ENCODE measurements around the gene ADAMTS2. TPM values are rescaled to one million over a fixed set of nuclear protein-coding genes. Genes with fewer than 3 reads are reported as not detected.

Gene ADAMTS2
- total RNA-seq, 1 donor from 2014 or later: 93.2 TPM

DNA sequence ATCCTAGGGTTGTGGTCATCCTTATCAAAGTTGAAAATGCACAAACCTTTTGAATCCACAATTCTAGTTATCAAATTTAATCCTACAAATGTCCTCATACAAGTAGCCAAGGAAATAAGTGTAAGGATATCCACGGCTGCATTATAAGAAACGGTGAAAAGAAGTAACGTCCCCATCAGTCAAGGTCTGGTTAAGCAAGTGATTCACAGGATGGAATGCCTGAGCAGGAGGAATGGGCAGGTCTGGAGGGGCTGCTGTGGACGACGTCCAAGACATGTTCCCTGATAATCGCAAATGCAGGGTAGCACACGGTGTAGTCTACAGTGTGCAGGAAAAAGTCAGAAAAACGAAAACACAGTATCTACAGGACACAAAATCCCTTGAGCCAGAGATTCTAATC is 118.6 kb downstream of the ADAMTS2 start:
- Mint-ChIP-seq H3K36me3 (ENCODE audit: low read depth) (peaks cover 2% of the 10 kb centered on the region), H3K9me3 (ENCODE audit: low read depth) (no peaks in the 10 kb centered on the region), H3K27me3 (ENCODE audit: low read depth) (no peaks in the 10 kb centered on the region), H3K4me1 (ENCODE audit: low read depth) (peaks cover 5% of the 10 kb centered on the region), H3K4me3 (ENCODE audit: unreplicated experiment) (no peak overlapping the region), H3K27ac (ENCODE audit: unreplicated experiment) (no peak overlapping the region)
- no peak for DNase-seq (ENCODE audit: low spot score)
- TF ChIP-seq, protein P1, sequence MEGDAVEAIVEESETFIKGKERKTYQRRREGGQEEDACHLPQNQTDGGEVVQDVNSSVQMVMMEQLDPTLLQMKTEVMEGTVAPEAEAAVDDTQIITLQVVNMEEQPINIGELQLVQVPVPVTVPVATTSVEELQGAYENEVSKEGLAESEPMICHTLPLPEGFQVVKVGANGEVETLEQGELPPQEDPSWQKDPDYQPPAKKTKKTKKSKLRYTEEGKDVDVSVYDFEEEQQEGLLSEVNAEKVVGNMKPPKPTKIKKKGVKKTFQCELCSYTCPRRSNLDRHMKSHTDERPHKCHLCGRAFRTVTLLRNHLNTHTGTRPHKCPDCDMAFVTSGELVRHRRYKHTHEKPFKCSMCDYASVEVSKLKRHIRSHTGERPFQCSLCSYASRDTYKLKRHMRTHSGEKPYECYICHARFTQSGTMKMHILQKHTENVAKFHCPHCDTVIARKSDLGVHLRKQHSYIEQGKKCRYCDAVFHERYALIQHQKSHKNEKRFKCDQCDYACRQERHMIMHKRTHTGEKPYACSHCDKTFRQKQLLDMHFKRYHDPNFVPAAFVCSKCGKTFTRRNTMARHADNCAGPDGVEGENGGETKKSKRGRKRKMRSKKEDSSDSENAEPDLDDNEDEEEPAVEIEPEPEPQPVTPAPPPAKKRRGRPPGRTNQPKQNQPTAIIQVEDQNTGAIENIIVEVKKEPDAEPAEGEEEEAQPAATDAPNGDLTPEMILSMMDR (IDR thresholded peaks at IDR 0.05): no peak

DNA sequence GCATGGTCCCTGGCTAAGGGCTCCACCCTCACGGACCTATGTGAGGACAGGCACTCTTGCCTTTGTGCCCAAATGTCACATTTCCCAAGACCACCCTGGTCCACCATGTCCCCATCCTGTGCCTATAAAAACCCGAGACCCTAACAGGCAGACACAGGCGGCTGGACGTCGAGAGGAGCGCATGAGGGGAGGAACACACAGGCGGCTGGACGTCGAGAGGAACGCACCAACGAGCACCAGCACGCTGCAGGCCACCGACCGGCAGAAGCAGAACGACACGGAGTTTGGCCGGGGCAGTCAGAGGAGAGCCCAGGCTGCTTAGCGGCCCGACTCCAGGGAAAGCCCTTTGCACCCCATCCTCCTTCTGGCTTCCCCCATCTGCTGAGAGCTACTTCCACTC is 119.9 kb downstream of the ADAMTS2 start:
- Mint-ChIP-seq H3K9me3 (ENCODE audit: low read depth) (no peaks in the 10 kb centered on the region), H3K4me1 (ENCODE audit: low read depth) (peaks cover 5% of the 10 kb centered on the region), H3K36me3 (ENCODE audit: low read depth) (peaks cover 2% of the 10 kb centered on the region), H3K27me3 (ENCODE audit: low read depth) (no peaks in the 10 kb centered on the region), H3K4me3 (ENCODE audit: unreplicated experiment) (no peak overlapping the region), H3K27ac (ENCODE audit: unreplicated experiment) (no peak overlapping the region)
- TF ChIP-seq, protein P1 (IDR thresholded peaks at IDR 0.05): no peak
- peak; percentile 44 for DNase-seq (ENCODE audit: low spot score)

DNA sequence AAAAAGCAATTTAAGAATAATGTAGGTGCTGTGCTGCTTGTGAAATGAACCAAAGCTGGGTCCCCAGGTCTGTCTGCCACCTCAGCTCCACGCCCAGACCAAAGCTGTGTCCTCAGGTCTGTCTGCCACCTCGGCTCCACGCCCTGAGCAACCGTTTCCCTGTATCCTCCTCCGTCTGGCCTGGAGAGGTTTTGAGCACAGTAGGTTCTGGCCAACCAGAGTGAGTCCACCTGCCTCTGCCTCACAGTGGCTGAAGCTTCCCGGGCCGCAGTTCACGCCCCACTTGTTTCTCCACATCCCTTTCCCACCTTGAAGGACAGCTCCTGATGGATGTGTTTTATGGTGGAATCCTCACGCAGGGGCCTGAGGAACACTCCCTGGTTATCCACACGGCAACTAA is 120.5 kb downstream of the ADAMTS2 start:
- H3K27ac Mint-ChIP-seq (ENCODE audit: unreplicated experiment): no peak overlapping the region
- TF ChIP-seq, protein P1 (IDR thresholded peaks at IDR 0.05): no peak
- peaks cover 2% of the 10 kb centered on the region for H3K36me3 Mint-ChIP-seq (ENCODE audit: low read depth)

DNA sequence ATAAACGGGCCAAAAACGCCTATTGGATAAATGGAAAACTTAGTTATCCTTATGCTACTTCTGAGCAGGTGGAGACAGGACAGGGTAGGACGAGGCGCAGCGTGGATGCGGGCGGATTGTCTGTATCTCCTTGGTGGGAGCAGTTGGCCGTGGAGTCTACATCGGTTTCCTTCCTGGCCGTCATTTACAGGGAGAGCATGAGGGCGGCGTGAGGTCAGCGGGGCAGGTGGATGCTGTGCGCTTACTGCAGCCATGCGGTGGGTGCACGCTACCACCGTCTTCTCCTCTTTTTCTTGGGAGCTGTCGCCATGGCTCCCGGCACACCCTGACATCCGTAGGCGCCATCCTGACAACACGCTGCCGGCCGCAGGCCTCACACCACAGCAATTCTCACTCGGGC is 121.3 kb downstream of the ADAMTS2 start:
- peaks cover 2% of the 10 kb centered on the region for H3K36me3 Mint-ChIP-seq (ENCODE audit: low read depth)
- no peaks in the 10 kb centered on the region for H3K9me3 Mint-ChIP-seq (ENCODE audit: low read depth)
- H3K4me3 Mint-ChIP-seq (ENCODE audit: unreplicated experiment): no peak overlapping the region
- H3K27me3 Mint-ChIP-seq (ENCODE audit: low read depth): no peaks in the 10 kb centered on the region
- TF ChIP-seq, protein P1 (IDR thresholded peaks at IDR 0.05): no peak
- DNase-seq (ENCODE audit: low spot score): peak; percentile 81
- H3K27ac Mint-ChIP-seq (ENCODE audit: unreplicated experiment): no peak overlapping the region
- peaks cover 5% of the 10 kb centered on the region for H3K4me1 Mint-ChIP-seq (ENCODE audit: low read depth)

More for the DNA sequence above, 120.5 kb downstream of the ADAMTS2 start:
- peaks cover 5% of the 10 kb centered on the region for H3K4me1 Mint-ChIP-seq (ENCODE audit: low read depth)
- peak; percentile 53 for DNase-seq (ENCODE audit: low spot score)
- H3K4me3 Mint-ChIP-seq (ENCODE audit: unreplicated experiment): no peak overlapping the region
- H3K27me3 Mint-ChIP-seq (ENCODE audit: low read depth): no peaks in the 10 kb centered on the region
- no peaks in the 10 kb centered on the region for H3K9me3 Mint-ChIP-seq (ENCODE audit: low read depth)

DNA sequence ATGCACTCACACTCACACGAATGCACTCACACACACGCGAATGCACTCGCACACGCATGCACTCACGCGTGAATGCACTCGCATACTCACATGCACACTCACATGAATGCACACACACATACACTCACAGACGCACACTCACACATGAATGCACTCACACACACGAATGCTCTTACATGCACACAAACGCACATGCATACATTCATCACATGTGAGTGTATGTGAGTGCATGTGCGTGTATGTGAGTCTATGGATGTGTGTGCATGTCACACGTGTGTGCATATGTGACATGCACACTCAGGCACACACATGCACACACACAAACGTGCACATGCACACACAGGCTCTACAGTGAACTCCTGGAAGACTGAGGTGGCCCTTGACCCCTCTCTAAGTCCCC is 121.7 kb downstream of the ADAMTS2 start:
- TF ChIP-seq, protein P1 (IDR thresholded peaks at IDR 0.05): no peak
- no peak for DNase-seq (ENCODE audit: low spot score)
- no peaks in the 10 kb centered on the region for H3K9me3 Mint-ChIP-seq (ENCODE audit: low read depth)
- H3K27me3 Mint-ChIP-seq (ENCODE audit: low read depth): no peaks in the 10 kb centered on the region
- no peak overlapping the region for H3K27ac Mint-ChIP-seq (ENCODE audit: unreplicated experiment)
- peaks cover 2% of the 10 kb centered on the region for H3K36me3 Mint-ChIP-seq (ENCODE audit: low read depth)
- no peak overlapping the region for H3K4me3 Mint-ChIP-seq (ENCODE audit: unreplicated experiment)
- H3K4me1 Mint-ChIP-seq (ENCODE audit: low read depth): peaks cover 5% of the 10 kb centered on the region
